Measurements from ENCODE around the gene PNPLA2.

The PNPLA2 gene

DNA sequence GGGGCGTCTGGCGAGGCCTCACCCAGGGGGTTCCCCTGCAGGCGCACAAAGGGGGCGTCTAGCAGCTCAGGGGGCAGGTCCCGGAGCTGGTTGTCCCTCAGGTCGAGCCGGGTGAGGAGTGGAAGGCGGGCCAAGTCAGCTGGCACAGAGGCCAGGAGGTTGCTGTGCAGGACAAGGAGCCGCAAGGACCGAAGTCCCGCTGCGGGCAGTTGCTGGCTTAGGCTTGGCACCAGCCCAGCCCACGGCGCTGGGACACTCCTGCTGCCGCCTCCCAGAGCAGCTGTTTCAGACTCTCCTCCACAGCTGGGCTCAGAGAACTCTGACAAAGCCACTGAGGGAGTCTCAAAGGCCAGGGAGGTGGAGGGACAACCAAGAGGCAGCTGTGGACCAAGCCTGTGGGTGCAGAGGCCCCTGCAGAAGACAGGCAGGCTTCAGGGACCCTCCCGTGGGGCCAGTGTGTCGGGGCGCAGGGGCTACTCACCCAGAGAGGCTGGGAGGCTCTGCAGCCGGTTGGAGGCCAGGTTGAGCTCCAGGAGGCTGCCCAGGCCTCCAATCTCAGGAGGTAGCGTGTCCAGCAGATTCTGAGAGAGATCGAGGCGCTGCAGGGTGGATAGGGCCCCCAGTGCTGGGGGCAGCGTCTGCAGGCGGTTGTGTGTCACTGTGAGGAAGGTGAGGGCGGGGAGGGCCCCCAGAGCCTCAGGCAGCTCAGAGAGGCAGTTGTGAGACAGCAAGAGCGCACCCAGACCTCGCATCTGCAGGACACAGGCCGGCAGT is 15.8 kb upstream of the PNPLA2 start:
- Histone ChIP-seq H3K4me3 (ENCODE audit: low read depth, low read length) (no peak overlapping the region), H3K27ac (ENCODE audit: low read depth, low read length) (no peak overlapping the region), H3K9me3 (ENCODE audit: control insufficient read depth, insufficient read depth, low read depth, low read length) (no peaks in the 10 kb centered on the region), H3K9ac (ENCODE audit: low read length) (no peak overlapping the region), H3K27me3 (ENCODE audit: control insufficient read depth, insufficient read depth, low read length) (no peaks in the 10 kb centered on the region), H3K36me3 (ENCODE audit: control insufficient read depth, insufficient read depth, low read length) (peaks cover 46% of the 10 kb centered on the region), H3K4me1 (ENCODE audit: control insufficient read depth, insufficient read depth, low read length) (peaks cover 13% of the 10 kb centered on the region)

DNA sequence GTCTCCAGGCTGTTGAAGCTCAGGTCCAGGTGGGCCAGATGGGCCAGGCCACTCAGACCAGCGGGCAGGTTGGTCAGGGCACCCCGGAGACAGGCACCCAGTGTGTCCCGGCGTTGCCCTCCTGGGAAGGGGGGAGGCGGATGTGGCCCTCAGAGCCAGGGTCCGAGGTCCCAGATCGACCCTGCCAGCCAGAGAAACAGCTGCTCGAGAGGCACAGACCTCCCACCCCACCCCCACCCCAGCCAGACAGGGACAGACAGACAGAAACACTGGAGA is 15.3 kb upstream of the PNPLA2 start:
- Histone ChIP-seq H3K27me3 (ENCODE audit: control insufficient read depth, insufficient read depth, low read length) (no peaks in the 10 kb centered on the region), H3K4me1 (ENCODE audit: control insufficient read depth, insufficient read depth, low read length) (peaks cover 13% of the 10 kb centered on the region), H3K36me3 (ENCODE audit: control insufficient read depth, insufficient read depth, low read length) (peaks cover 46% of the 10 kb centered on the region), H3K9me3 (ENCODE audit: control insufficient read depth, insufficient read depth, low read depth, low read length) (no peaks in the 10 kb centered on the region), H3K27ac (ENCODE audit: low read depth, low read length) (no peak overlapping the region), H3K9ac (ENCODE audit: low read length) (no peak overlapping the region), H3K4me3 (ENCODE audit: low read depth, low read length) (no peak overlapping the region)

DNA sequence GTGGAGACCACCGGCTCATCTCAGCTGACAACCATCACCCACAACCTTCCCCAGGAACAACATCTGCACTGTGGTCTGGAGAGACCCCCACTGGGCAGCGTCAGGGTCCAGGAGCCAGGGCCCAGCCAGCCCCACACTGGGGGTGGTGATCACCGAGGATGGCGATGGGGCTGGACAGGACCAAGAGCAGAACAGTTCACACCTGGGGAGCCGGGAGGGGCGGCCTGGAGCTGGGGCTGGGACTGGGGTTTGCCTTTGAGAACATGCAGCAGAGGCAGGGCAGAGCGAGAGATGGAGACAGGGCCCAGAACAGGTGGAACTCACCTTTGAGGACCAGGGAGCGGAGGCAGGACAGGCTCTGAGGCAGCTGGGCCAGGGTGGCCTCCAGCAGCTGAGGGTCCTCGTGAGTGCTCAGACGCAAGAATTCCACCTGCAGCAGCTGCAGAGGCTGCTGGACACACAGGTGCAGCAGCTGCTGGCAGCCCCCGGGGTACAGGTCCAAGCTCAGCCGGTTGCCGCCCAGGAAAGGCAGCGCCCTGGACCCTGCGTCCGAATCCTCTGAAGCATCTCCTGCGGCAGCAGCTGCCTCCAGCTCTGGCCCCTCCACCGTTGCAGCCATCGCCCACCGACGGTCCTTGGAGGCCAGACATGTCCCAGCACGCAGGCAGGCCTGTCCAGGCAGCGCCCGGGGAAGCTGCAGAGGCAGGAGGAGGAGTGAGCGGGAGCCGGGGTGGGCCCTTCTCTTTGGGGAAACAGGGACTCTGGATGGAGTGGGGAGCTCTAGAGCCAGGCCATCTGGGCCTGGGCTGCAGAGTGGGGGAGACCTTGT is 14.7 kb upstream of the PNPLA2 start:
- H3K9me3 ChIP-seq (ENCODE audit: control insufficient read depth, insufficient read depth, low read depth, low read length): no peaks in the 10 kb centered on the region
- no peak overlapping the region for H3K27ac ChIP-seq (ENCODE audit: low read depth, low read length)
- peaks cover 44% of the 10 kb centered on the region for H3K36me3 ChIP-seq (ENCODE audit: control insufficient read depth, insufficient read depth, low read length)
- peak overlapping the region; percentile 74 for H3K4me3 ChIP-seq (ENCODE audit: low read depth, low read length)
- H3K9ac ChIP-seq (ENCODE audit: low read length): peak overlapping the region; percentile 31
- no peaks in the 10 kb centered on the region for H3K27me3 ChIP-seq (ENCODE audit: control insufficient read depth, insufficient read depth, low read length)
- peaks cover 16% of the 10 kb centered on the region for H3K4me1 ChIP-seq (ENCODE audit: control insufficient read depth, insufficient read depth, low read length)

DNA sequence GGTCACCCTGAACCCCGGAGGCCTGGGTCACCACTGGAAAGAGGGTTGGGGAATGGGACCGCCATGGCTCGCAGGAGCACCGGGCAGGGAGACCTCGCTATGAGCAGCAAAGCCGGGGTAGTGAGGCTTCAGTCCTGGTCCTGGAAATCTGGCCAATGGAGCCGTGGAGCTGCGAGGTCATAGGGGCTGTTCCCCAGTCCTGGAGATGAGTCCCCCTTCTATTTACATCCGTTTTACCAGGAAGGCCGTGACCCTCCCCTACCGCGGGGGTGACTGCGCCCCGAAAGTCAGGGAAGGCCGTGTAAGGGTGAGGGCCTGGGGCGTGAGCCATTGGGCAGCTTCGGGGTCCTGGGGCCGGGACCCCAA is 14.1 kb upstream of the PNPLA2 start:
- H3K4me1 ChIP-seq (ENCODE audit: control insufficient read depth, insufficient read depth, low read length): peaks cover 16% of the 10 kb centered on the region
- peak overlapping the region; percentile 31 for H3K9ac ChIP-seq (ENCODE audit: low read length)
- no peaks in the 10 kb centered on the region for H3K9me3 ChIP-seq (ENCODE audit: control insufficient read depth, insufficient read depth, low read depth, low read length)
- H3K4me3 ChIP-seq (ENCODE audit: low read depth, low read length): peak overlapping the region; percentile 74
- H3K36me3 ChIP-seq (ENCODE audit: control insufficient read depth, insufficient read depth, low read length): peaks cover 38% of the 10 kb centered on the region
- H3K27me3 ChIP-seq (ENCODE audit: control insufficient read depth, insufficient read depth, low read length): no peaks in the 10 kb centered on the region
- H3K27ac ChIP-seq (ENCODE audit: low read depth, low read length): no peak overlapping the region

DNA sequence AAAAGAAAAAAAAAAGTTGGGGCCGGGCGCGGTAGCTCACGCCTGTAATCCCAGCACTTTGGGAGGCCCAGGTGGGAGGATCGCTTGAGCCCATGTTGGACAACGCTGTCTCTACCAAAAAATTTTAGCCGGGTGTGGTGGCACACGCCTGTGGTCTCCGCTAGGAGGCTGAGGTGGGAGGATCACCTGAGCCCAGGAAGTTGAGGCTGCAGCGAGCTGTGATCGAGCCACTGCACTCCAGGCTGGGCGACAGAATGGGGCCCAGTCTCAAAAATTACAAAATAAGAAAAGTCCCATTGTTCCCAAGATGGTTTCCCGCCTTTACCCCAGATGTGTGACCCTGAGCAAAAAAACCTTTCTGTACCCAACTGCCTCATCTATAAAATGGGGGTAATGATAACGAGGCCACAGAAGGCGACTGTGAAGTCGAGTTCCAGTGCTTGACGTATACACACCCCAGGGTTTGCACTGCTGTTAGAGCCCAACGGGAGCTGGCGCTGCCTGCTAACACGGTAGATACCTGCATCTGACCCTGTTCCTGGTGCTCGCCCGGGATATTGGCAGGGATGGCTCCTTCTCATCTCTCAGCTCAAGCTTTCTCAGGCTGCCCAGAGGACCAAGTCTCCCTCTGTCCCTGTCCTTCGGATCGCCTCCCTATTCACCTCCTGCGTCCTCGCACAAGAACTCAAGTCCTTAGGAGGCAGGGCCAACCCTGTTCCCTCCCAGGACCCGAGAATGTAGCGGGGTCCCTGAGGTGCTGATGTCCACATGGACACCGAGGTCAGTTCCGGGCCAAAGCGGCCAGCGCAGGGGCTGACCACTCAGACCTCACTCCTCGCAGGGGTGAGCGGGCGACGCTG is 10.1 kb upstream of the PNPLA2 start:
- Histone ChIP-seq H3K4me1 (ENCODE audit: control insufficient read depth, insufficient read depth, low read length) (peaks cover 22% of the 10 kb centered on the region), H3K9me3 (ENCODE audit: control insufficient read depth, insufficient read depth, low read depth, low read length) (no peaks in the 10 kb centered on the region), H3K9ac (ENCODE audit: low read length) (peak overlapping the region; percentile 97), H3K27ac (ENCODE audit: low read depth, low read length) (peak overlapping the region; percentile 99), H3K27me3 (ENCODE audit: control insufficient read depth, insufficient read depth, low read length) (no peaks in the 10 kb centered on the region), H3K36me3 (ENCODE audit: control insufficient read depth, insufficient read depth, low read length) (peaks cover 30% of the 10 kb centered on the region), H3K4me3 (ENCODE audit: low read depth, low read length) (peak overlapping the region; percentile 93)

GRCh38 chr11:809287-810039 is 9.3 kb upstream of the PNPLA2 start, which contains the start of gene RPLP2:
RPLP2 (plus strand) TSS chr11:809967; CDS start chr11:810235, 268 bp downstream.
- Histone ChIP-seq H3K4me1 (ENCODE audit: control insufficient read depth, insufficient read depth, low read length) (peaks cover 14% of the 10 kb centered on the region), H3K9me3 (ENCODE audit: control insufficient read depth, insufficient read depth, low read depth, low read length) (no peaks in the 10 kb centered on the region), H3K4me3 (ENCODE audit: low read depth, low read length) (peak within 1 kb of the TSS; percentile 93), H3K27ac (ENCODE audit: low read depth, low read length) (peak within 1 kb of the TSS; percentile 99), H3K27me3 (ENCODE audit: control insufficient read depth, insufficient read depth, low read length) (no peaks in the 10 kb centered on the region), H3K36me3 (ENCODE audit: control insufficient read depth, insufficient read depth, low read length) (peaks cover 33% of the 10 kb centered on the region), H3K9ac (ENCODE audit: low read length) (peak within 1 kb of the TSS; percentile 97)

DNA sequence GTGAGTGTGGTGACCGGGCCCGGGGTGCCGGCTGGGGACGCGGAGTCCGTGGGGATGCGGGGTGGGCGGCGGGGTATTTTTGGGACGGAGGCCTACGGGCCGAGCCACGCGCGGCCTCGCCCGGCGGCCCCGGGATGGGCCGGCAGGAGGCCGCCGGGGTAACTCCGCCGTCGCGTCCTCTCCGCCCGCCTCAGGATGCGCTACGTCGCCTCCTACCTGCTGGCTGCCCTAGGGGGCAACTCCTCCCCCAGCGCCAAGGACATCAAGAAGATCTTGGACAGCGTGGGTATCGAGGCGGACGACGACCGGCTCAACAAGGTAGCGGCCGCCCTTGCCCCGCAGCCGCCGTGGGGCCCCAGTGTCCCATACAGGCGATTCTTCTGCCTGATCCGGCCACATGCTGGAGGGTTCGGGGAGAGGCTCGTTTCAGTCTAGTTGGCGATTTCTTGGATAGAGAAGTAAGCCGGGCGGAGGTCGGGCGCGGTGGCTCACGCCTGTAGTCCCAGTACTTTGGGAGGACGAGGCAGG is 8.6 kb upstream of the PNPLA2 start:
- peaks cover 33% of the 10 kb centered on the region for H3K36me3 ChIP-seq (ENCODE audit: control insufficient read depth, insufficient read depth, low read length)
- peak overlapping the region; percentile 99 for H3K27ac ChIP-seq (ENCODE audit: low read depth, low read length)
- peak overlapping the region; percentile 93 for H3K4me3 ChIP-seq (ENCODE audit: low read depth, low read length)
- no peaks in the 10 kb centered on the region for H3K9me3 ChIP-seq (ENCODE audit: control insufficient read depth, insufficient read depth, low read depth, low read length)
- H3K4me1 ChIP-seq (ENCODE audit: control insufficient read depth, insufficient read depth, low read length): peaks cover 11% of the 10 kb centered on the region
- peak overlapping the region; percentile 97 for H3K9ac ChIP-seq (ENCODE audit: low read length)
- H3K27me3 ChIP-seq (ENCODE audit: control insufficient read depth, insufficient read depth, low read length): no peaks in the 10 kb centered on the region

GRCh38 chr11:811446-812245 is 7.1 kb upstream of the PNPLA2 start:
- Histone ChIP-seq H3K36me3 (ENCODE audit: control insufficient read depth, insufficient read depth, low read length) (peaks cover 33% of the 10 kb centered on the region), H3K4me1 (ENCODE audit: control insufficient read depth, insufficient read depth, low read length) (peaks cover 11% of the 10 kb centered on the region; the same call in 1 of the 2 replicates), H3K4me3 (ENCODE audit: low read depth, low read length) (peak overlapping the region; percentile 93), H3K27ac (ENCODE audit: low read depth, low read length) (peak overlapping the region; percentile 99; the same call in 1 of the 2 replicates), H3K27me3 (ENCODE audit: control insufficient read depth, insufficient read depth, low read length) (no peaks in the 10 kb centered on the region), H3K9me3 (ENCODE audit: control insufficient read depth, insufficient read depth, low read depth, low read length) (no peaks in the 10 kb centered on the region), H3K9ac (ENCODE audit: low read length) (peak overlapping the region; percentile 97)

DNA sequence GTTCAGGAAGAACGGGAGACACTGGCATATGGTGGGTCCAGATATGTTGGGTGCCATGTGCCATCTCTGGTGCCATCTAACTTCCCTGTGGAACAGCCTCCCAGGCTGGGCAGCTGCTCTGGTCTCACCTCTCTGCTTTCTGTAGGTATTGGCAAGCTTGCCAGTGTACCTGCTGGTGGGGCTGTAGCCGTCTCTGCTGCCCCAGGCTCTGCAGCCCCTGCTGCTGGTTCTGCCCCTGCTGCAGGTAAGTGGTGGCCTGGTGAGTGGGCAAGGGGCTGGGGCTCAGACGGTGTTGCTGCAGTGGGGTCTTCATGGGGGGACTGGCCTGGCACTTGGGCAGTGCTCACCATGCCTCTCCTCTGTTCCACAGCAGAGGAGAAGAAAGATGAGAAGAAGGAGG is 6.3 kb upstream of the PNPLA2 start:
- no peak overlapping the region for H3K4me3 ChIP-seq (ENCODE audit: low read depth, low read length)
- peaks cover 33% of the 10 kb centered on the region for H3K36me3 ChIP-seq (ENCODE audit: control insufficient read depth, insufficient read depth, low read length)
- no peaks in the 10 kb centered on the region for H3K9me3 ChIP-seq (ENCODE audit: control insufficient read depth, insufficient read depth, low read depth, low read length)
- peaks cover 11% of the 10 kb centered on the region; the same call in 1 of the 2 replicates for H3K4me1 ChIP-seq (ENCODE audit: control insufficient read depth, insufficient read depth, low read length)
- no peak overlapping the region for H3K27ac ChIP-seq (ENCODE audit: low read depth, low read length)
- H3K9ac ChIP-seq (ENCODE audit: low read length): no peak overlapping the region
- H3K27me3 ChIP-seq (ENCODE audit: control insufficient read depth, insufficient read depth, low read length): no peaks in the 10 kb centered on the region

All from HUES6 (cell line).